Bone marrow (tissue), 2 donors: Measurements from ENCODE around the gene STX2.
"Not testable (repeated sequence)": the region's sequence is repeated elsewhere in the genome, so short reads cannot be mapped to it uniquely, and the experiment has no call there.

Source experiments
- DNase-seq, 2 donors: peaks; one replicate each; lab custom pipeline; 2025; lab: John Stamatoyannopoulos, UW

The STX2 gene

GRCh38 chr12:130870442-130871285 lies 31.6 kb upstream of the STX2 start:
- peak in 1 of 2 donors; percentile 46 for DNase-seq

- DNase-seq: no peak
Measured at GRCh38 chr12:130868412-130868811, 29.4 kb upstream of the STX2 start.

- no peak for DNase-seq
Measured at GRCh38 chr12:130863298-130863697, 24.2 kb upstream of the STX2 start.

- not testable (repeated sequence) for DNase-seq
Measured at GRCh38 chr12:130862771-130863170, 23.7 kb upstream of the STX2 start.

- no peak for DNase-seq
Measured at GRCh38 chr12:130862161-130862560, 23.1 kb upstream of the STX2 start.

GRCh38 chr12:130860311-130860710 lies 21.3 kb upstream of the STX2 start:
- no peak for DNase-seq

- no peak for DNase-seq
Measured at GRCh38 chr12:130859161-130859560, 20.1 kb upstream of the STX2 start.

GRCh38 chr12:130858084-130858483 lies 19.0 kb upstream of the STX2 start:
- no peak for DNase-seq

- no peak for DNase-seq
Measured at GRCh38 chr12:130856088-130856487, 17.0 kb upstream of the STX2 start.

- no peak for DNase-seq
Measured at GRCh38 chr12:130850418-130851021, 11.5 kb upstream of the STX2 start.

GRCh38 chr12:130849561-130850417 lies 10.7 kb upstream of the STX2 start:
- DNase-seq: no peak

- not testable (repeated sequence) for DNase-seq
Measured at GRCh38 chr12:130848785-130849305, 9.8 kb upstream of the STX2 start.

- DNase-seq: not testable (repeated sequence)
Measured at GRCh38 chr12:130848105-130848504, 9.1 kb upstream of the STX2 start.

- no peak for DNase-seq
Measured at GRCh38 chr12:130847112-130847511, 8.1 kb upstream of the STX2 start.

- DNase-seq: no peak
Measured at GRCh38 chr12:130846369-130846768, 7.3 kb upstream of the STX2 start.

- DNase-seq: no peak
Measured at GRCh38 chr12:130839770-130840404, 837 bp upstream of the STX2 start.

- DNase-seq: peak in 1 of 2 donors; percentile 14
Measured at GRCh38 chr12:130838284-130838950, 633 bp downstream of the STX2 start.

GRCh38 chr12:130835436-130835835 lies 3.6 kb downstream of the STX2 start:
- no peak for DNase-seq

- DNase-seq: no peak
Measured at GRCh38 chr12:130835011-130835410, 4.0 kb downstream of the STX2 start.

- DNase-seq: no peak
Measured at GRCh38 chr12:130832561-130833209, 6.4 kb downstream of the STX2 start.
